Glomerular endothelial cell (primary cell): Measurements from ENCODE around the gene NUBP1. TPM values are rescaled to one million over a fixed set of nuclear protein-coding genes. Genes with fewer than 3 reads are reported as not detected.
A peak's percentile ranks its signal among the peaks of the same experiment; 100 is the strongest.
"Not testable (repeated sequence)": the region's sequence is repeated elsewhere in the genome, so short reads cannot be mapped to it uniquely, and the experiment has no call there.

Experiments used
- DNase-seq: peaks from one replicate; pipeline ENCODE4 v3.0.0-alpha.2; 2011; ENCODE audit warnings: low read depth, low spot score; ENCODE audit errors: extremely low read depth
- total RNA-seq: library from RNA; depleted of rRNA; stranded (reverse); fragments of >200 nt; gene quantifications from 2 replicates; pipeline ENCODE4 v1.2.3, GENCODE V29; 2015

NUBP1 gene
- total RNA-seq, result 13.4 and 31.0 TPM in 2 replicates

DNA sequence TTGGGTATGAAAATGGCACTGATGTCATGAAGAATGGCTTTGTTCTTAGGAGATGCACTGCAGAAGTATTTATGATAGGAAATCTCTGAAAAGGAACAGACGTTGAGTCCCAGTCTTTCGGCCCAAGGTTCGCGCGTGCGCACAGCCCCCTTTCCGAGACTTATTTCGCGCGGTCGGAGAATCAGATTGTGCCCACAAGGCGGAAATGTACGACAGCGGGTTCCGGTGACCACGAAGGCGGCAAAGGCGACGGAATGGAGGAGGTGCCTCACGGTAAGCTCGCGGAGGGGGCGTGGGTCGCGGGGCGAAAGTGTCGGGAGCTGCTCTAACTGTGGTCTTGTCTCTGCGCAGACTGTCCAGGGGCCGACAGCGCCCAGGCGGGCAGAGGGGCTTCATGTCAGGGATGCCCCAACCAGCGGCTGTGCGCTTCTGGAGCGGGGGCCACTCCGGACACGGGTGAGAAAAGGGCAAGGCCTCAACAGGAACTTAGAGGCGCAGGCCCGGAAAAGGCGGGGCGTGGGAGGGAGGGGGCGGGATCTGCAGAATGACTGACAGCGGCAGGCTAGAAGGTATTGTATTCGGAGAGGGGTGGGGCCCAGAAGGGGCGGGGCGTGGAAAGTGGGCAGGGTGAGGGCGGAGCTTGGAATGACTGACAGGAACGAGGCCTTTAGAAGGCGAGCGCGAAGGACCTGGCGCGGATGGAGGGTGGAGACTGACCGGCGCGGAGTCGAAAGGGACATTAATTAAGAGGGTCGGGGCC is at the start of gene NUBP1:
Gene NUBP1, plus strand, starts transcription at position 233 of the 760 bp plus-strand sequence. Its CDS starts 22 bp downstream, at position 255.
- peak; percentile 75 for DNase-seq

DNA sequence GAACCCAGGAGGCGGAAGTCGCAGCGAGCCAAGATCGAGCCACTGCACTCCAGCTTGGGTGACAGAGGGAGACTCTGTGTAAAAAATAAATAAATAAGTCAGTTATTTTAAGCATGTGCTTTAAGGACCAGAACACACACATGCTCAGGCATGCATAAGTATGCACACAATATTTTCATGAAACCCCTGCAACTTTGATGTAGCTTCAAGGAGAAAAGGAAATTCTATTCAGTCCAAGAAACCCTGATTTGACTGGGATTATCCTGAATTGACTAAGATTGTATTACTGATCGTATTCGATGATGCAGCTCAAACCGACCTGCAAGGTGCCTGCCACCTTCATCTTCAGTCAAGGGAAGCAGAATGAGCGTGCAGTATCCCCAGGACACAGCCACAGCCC is 49.8 kb upstream of the NUBP1 start:
- no peak for DNase-seq

DNA sequence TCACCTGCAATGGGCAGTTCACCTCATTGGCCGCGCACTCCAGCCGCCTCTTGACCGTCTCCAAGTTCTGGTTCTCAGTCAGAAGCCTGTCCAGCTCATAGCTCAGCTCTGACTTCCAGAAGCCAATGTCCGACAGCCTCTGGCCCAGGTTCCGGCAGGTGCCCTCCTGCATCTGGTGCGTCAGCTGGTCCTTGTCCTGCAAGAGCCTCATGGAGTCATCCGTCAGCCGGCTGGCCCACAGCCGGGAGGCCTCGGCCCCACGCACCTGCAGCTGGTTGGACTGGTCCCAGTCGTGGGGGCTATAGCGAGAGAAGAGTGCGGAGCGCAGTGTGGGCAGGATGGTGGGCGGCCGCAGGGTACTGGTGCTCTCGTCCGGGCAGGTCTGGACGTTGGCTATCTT is 49.3 kb upstream of the NUBP1 start:
- no peak for DNase-seq

DNA sequence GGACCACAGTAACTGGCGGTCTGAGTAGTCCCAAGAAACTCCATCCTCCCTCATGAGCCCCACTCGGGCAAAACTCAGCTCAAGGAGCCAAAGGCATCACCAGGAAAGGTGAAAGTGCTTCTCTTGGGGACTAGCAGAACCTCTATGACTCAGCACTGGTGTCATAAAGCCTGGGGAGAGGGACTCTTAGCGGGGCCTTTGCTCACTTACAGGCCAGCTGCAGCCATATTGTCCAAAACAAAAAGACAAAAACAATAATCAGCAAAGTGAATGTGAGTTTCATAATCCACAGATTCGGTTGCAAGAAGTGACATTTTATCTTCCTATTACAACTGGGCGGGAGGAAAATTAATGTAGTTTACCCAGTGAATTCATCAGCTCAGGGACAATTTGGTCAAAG is 48.8 kb upstream of the NUBP1 start, which contains the start of gene TEKT5:
Gene TEKT5, minus strand, starts transcription at position 101 of the 400 bp plus-strand sequence. Its CDS starts 57 bp downstream, at position 44.
- DNase-seq, result no peak

DNA sequence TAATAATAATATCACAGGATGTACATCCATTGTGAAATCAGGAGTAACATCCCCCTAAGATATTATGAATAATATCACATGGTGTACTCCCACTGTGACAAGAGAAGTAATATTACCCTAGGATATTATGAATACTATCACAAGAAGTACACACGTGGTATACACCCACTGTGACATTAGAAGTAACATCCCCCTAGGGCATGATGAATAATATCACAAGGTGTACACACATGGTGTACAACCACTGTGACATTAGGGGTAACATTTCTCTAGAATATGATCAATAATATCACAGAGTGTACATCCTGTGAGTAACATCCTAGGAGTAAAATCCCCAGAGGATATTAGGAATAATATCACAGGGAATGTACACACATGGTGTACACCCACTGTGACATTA is 43.9 kb upstream of the NUBP1 start:
- DNase-seq, result no peak

DNA sequence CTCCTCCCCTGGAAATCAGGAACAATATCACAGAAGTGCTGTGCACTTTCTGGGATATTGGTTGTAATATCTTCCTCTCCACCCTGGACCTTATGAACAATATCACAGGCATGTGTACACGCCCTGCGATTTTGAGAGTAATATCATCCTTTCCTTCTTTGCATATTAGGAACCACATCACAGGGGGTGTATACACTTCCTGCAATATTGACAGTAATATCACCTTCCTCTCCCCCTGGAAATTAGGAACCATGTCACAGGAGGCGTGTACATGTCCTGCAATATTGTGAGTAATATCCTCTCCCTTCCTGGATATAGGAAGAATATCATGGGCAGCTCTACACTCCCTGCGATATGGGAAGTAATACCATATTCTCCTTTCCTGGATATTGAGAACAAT is 34.7 kb upstream of the NUBP1 start:
- DNase-seq, result no peak

DNA sequence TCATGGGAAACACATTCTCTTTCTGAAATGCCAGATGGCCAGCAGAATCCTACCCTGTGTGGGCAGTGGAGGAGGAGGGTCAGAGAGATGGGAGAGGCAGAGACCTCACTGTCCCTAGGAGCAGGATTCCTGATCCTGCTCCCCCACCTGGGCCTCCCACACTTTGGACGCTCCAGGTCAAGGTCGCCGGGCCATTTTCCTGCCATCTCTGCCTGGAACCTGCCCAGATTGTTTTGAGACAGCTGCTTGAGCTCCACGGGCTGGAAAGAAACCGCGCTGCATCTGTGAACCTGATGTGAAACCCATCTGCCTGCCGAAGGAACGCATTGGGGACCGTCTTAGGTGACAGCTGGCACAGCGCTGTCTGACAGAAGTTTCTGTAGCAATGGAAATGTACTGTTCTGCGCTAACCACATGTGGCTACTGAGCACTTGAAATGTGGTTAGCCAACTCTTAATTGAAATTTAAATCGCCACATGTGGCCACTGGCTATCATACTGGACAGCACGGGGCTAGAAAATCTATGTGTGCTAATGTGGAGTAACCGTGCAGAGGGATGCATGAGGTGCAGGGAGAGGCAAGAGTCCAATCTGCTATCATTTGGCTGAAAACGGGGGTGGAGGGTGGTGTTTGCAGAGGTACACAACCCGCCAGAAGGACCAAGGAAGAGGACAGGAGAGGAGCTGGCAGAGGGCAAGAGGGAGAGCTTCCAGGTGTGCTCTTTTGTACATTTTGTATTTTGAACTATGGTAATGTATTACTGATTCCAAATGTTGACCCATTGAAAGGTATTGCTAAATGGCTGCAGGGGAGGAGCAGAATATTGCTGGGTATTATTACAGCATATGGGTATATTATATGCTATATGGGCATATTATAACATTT is 15.4 kb upstream of the NUBP1 start:
- no peak for DNase-seq

DNA sequence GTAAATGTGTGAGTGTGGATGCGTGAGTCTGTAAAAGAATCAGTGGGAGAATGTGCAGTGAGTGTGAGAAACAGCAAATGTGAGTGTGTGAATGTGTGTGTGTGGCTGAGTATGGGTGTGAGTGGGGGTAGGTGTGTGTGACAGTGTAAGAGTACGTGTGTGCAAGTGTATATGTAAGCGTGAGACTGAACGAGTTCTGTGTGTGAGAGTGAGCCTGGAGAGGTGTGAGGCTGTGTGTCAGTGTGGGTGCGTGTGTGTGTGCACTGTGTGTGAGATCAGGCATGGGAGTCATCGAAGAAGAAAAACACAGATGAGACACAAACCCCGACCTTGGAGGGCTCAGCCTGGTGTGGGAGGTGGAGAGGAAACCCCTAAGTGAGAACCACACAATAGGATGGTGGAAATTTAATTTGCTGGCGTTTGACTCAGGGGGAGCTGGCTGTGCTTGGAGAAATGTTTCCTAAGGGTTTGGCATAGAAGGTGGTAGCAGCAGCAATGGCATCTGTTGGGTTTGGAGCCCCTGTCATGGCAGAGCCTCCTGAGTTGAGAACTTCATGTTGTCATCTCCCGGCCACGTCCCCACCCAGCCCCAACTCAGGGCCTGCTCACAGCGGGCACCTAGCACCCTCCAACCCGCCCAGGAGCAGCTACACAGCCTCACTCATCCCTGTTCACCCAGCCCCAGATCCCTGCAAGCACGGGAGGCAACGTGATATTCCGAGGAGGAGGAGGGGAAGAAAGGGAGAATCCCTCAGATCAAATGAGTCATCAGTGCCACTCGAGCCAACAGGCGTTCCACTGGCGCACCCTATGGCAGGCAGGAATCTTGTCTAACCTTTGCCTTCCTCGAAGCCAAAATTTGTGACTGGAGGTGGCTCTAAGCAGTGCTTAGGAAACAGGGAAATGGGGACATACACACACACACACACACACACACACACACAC is 14.3 kb upstream of the NUBP1 start:
- no peak for DNase-seq

DNA sequence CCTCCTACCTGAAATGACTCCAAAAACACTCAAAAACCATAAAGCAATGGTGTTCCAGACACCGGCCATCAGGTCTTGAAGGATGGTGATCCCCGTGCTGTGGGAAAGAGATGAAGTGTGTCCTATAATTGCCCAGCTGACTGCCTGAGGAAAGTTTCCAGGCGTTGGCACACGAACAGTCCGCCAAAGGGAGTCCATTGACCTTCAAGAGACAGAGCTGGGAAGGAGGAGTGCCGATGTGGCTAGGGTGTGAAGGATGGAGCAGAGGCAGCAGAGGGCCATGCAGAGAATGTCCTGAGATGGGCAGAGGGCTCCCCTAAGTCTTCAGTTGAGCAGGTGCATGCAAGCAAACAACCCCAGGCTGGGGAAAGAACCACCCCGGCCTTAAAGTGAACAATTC is 11.9 kb upstream of the NUBP1 start:
- no peak for DNase-seq

DNA sequence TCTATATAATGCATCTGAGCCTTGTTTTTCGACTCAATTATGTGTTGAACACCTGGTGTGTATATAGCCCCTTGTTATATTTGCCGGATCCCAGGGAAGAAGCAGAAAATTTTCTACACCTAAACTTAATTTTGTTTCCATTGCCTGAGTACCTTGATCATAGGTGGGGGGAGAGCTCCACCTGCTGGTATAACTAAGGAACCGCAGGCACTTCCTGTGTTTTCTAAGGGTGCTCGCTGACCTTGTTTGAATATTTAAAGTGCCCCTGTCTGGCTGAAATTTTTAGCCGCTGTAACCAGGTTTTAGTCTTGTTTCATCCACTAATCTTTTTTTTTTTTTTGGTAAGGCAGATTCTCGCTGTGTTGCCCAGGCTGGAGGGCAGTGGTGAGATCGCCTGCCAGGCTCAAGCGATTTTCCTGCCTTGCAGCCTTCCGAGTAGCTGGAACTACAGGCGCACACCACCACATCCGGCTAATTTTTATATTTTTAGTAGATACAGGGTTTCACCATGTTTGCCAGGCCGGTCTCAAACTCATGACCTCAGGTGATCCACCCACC is 6.5 kb upstream of the NUBP1 start:
- peak; percentile 54 for DNase-seq

DNA sequence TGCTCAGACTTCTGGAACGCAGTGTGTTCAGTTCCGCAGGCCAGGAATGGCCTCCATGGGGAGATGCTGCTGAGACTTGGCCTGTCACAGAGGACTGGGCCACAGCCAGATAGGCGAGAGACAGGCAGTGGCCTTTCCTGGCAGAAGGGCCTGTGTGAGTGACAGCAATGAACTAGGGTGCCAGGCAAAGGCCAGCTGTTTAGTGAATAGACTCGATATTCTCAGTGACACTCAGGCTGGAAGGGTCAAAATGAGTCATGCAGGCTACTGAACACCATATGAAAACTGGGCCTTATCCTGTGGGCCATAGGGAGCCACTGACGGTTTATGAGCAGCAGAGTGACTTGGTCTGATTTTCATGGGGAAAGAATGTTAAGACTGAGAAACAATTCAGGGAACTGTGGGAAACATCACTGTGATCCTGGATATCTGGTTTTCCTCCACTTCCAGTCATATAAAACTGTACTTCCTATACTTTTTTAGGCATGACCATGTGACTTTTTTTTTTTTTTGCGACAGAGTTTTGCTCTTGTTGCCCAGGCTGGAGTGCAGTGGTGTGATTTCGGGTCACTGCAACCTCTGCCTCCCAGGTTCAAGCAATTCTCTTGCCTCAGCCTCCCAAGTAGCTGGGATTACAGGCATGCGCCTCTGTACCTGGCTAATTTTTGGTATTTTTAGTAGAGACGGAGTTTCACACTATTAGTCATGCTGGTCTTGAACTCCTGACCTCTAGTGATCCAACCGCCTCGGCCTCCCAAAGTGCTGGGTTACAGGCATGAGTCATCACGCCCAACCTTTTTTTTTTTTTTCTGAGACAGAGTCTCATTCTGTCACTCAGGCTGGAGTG is 5.2 kb upstream of the NUBP1 start:
- no peak for DNase-seq

DNA sequence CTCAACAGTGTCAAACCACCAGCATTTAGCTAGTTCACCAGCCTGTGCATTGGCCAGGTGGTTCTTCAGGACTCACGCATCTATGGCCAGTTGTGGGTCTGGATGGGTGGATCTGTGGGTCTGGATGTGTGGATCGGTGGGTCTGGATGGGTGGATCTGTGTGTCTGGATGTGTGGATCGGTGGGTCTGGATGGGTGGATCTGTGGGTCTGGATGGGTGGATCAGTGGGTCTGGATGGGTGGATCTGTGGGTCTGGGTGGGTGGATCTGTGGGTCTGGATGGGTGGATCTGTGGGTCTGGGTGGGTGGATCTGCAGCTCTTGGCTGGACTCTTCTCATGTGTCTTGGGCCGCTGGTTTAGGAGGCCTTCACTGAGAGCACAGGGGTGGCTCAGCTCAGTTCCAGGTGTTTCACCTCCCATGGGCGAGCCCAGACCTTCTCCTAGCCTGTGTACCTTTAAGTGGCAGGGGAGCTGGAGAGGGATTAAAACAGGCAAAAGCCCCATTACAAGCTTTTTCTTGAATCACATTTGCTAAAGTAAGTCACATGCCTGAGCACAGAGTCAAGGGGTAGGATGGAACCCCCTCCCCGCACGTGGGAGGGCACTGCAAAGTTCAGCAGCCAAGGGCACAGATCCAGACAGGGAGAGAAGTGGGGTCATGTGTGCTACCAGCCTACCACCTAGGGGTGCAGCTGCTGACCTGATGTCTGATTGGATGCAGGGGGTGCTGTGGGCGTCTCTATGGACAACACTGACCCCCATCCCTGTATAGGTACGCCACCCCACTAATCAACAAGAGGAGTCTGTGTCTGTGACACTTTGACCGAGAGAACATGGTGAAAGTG is 3.4 kb upstream of the NUBP1 start:
- DNase-seq, result no peak

DNA sequence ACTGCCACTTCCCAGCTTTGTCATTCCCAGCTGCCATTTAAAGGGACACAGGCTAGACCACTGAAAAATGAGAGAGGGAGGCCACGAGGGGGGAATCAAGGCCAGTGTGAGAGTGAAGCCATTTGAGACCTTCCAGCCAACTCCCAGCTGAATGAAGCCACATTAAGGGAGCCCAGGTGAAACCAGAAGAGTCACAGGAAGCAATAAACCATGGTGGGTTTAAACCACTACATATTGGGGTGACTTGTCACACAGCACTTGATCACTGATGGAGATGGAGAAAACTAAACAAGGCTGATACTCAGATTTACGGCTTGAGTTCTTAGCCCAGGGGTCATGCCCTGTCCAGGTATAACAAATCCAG is 2.8 kb upstream of the NUBP1 start:
- DNase-seq, result no peak

DNA sequence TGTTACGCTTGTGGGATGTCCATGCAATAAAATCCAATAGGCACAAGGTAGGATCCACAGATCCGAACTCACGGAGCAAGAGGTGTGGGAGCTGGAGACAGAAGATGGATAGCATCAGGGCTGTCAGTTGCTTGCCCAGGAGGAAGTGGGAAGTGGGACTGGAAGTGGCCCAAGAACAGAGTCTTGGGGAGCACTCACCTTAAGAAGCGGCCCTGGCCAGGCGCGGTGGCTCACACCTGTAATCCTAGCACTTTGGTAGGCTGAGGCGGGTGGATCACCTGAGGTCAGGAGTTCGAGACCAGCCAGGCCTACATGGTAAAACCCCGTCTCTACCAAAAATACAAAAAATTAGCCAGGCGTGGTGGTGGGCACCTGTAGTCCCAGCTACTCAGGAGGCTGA is 2.4 kb upstream of the NUBP1 start:
- DNase-seq, result not testable (repeated sequence)

DNA sequence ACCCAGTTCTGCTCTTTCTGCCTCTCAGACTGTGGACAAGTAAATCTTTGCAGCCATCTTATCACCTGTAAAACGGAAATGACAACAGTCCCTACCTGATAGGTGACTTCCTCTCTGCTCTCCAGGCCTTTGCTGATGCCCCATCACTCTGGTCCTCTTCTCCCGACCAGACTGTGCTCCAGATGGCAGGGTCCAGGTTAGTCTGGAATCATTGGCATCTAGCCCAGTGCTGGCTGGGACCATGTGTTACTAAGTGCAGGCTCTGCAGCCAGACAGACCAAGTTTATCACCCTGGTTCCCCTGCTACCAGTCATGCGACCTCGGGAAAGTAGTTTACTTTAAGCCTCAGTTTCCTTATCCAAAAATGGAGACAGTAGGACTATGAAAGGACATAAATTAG is 1.8 kb upstream of the NUBP1 start:
- no peak for DNase-seq

DNA sequence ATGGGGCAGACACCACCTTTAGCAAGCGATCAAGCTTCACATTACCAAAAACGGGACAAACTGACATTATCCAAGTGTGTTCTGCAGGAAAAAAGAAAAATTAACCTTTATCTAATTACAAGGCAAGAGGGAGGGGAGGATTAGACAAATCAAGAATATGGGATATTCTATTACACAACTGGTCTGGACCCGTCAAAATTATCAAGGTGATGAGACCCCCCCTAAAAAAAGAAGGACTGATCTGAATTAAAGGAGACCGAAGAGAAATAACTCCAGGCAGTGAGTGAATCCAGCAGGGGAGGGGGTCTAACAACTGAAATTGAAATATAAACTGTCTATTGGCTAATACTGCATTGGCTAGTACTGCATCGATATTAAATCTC is 424 bp upstream of the NUBP1 start:
- DNase-seq, result no peak

DNA sequence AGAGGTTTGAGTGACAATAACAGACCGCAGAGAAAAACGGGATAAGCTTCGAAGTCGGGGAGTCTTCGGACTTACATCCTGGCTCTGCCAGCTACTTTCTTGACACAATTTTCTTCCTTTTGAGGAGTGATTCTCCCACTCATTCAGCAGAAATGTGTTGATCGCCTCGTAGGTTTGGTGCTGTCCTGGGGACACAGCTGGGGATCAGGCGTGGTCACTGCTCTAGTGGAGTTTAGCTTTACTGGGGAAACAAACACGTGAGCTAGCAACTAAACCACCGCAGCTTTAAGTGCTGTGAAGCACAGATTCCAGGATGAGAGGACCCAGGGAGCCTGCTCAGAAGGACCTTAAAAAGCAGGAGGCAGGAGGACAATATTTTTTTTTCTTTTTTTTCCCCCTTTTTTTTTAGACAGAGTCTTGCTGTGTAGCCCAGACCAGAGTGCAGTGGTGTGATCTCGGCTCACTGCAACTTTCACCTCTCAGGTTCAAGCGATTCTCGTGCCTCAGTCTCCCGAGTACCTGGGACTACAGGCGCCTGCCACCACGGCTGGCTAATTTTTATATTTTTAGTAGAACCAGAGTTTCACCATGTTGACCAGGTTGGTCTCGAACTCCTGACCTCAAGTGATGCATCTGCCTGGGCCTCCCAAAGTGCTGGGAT is 858 bp downstream of the NUBP1 start:
- DNase-seq, result no peak

DNA sequence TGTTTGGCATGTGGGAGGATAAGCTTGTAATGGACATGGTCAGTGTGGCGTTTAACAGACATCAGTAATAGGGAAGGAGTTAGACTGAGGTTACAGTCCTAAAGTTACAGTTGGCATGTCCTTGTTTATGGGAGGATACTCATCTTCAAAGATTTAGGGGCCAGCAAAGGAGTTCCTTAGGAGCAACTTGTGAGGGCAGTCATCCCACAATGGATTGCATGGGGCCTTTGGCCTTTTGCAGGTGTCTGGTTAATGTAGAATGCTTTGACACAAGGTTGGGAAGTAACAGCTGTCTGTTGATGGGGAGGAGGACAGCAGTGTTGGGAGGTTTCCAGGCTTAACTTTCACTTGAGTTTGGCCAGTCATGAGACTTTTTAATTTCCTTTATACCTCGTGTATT is 2.2 kb downstream of the NUBP1 start:
- DNase-seq, result no peak
